Muscle layer of colon (tissue), 2 donors: Measurements from ENCODE around the gene RBAK.
"Not testable (repeated sequence)": the region's sequence is repeated elsewhere in the genome, so short reads cannot be mapped to it uniquely, and the experiment has no call there.

Source experiments
- H3K27ac ChIP-seq: one replicate; pipeline ENCODE4 v1.7.0; 2013; ENCODE audit warnings: low read depth, mild to moderate bottlenecking, low read length, moderate library complexity
- H3K27me3 ChIP-seq, 2 donors: one replicate each; pipeline ENCODE4 v1.7.0; 2013; ENCODE audit warnings: low read length in 2 of 2, mild to moderate bottlenecking in 2 of 2; ENCODE audit not compliant: insufficient read depth in 2 of 2, control insufficient read depth in 1 of 2
- H3K36me3 ChIP-seq: one replicate; pipeline ENCODE4 v1.7.0; 2013; ENCODE audit warnings: mild to moderate bottlenecking, low read length; ENCODE audit not compliant: insufficient read depth
- H3K4me1 ChIP-seq: one replicate; pipeline ENCODE4 v1.7.0; 2013; ENCODE audit warnings: mild to moderate bottlenecking, low read length; ENCODE audit not compliant: insufficient read depth
- H3K4me3 ChIP-seq, 2 donors: one replicate each; pipeline ENCODE4 v1.7.0; 2013; ENCODE audit warnings: low read length in 2 of 2, low read depth in 1 of 2, mild to moderate bottlenecking in 1 of 2, moderate library complexity in 1 of 2
- H3K9ac ChIP-seq: one replicate; pipeline ENCODE4 v1.7.0; 2013; ENCODE audit warnings: low read length
- H3K9me3 ChIP-seq: one replicate; pipeline ENCODE4 v1.7.0; 2013; ENCODE audit warnings: mild to moderate bottlenecking, low read length
- donor health status: abdominal sarcoma.
- donor health status: Adenocarcinoma of cecum.

The RBAK gene

DNA sequence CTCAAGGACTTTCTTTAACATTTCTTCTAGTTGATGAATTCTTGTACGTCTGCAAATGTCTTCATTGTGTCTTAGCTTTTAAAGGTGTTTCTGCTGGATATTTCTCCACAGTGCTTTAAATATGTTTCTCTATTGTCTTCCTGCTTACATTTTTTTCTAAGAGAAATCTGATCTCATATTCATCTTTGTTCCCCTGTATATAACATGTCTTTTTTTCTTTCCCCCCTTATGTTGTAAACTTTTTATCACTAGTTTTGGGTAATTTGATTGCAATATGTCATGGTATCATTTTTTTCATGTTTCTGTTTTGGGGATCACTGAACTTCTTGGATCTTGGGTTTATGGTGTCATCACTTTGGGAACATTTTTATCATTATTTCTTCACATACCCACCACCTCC, 7.5 kb downstream of the RBAK start:
- Histone ChIP-seq H3K9me3 (no peaks in the 10 kb centered on the region), H3K36me3 (peaks cover 20% of the 10 kb centered on the region), H3K4me3 (no peak overlapping the region), H3K9ac (no peak overlapping the region), H3K27me3 (no peaks in the 10 kb centered on the region), H3K4me1 (no peaks in the 10 kb centered on the region), H3K27ac (no peak overlapping the region)

GRCh38 chr7:5063698-5064097, 18.0 kb downstream of the RBAK start:
- H3K9me3 ChIP-seq: peaks cover 49% of the 10 kb centered on the region

DNA sequence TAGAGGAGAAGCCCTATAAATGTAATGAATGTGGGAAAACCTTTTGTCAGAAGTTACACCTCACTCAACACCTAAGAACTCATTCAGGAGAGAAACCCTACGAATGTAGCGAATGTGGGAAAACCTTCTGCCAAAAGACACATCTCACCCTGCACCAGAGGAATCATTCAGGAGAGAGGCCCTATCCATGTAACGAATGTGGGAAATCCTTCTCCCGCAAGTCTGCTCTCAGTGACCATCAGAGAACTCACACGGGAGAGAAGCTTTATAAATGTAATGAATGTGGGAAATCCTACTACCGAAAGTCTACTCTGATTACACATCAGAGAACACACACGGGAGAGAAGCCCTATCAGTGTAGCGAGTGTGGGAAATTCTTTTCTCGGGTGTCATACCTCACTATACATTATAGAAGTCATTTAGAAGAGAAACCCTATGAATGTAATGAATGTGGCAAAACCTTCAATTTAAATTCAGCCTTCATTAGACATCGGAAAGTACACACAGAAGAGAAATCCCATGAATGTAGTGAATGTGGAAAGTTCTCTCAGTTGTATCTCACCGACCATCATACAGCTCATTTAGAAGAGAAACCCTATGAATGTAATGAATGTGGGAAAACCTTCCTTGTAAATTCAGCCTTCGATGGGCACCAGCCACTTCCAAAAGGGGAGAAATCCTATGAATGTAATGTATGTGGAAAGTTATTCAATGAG, 18.9 kb downstream of the RBAK start:
- Histone ChIP-seq H3K9me3 (peaks cover 49% of the 10 kb centered on the region), H3K4me3 (peak overlapping the region in 1 of 2 donors; percentile 43), H3K27me3 (no peaks in the 10 kb centered on the region), H3K36me3 (peaks cover 51% of the 10 kb centered on the region), H3K9ac (no peak overlapping the region), H3K4me1 (no peaks in the 10 kb centered on the region), H3K27ac (no peak overlapping the region)

More at GRCh38 chr7:5063698-5064097, 18.0 kb downstream of the RBAK start:
- Histone ChIP-seq H3K9ac (no peak overlapping the region), H3K36me3 (peaks cover 59% of the 10 kb centered on the region), H3K4me3 (peak overlapping the region in 1 of 2 donors; percentile 43), H3K4me1 (no peaks in the 10 kb centered on the region), H3K27me3 (no peaks in the 10 kb centered on the region), H3K27ac (no peak overlapping the region)

DNA sequence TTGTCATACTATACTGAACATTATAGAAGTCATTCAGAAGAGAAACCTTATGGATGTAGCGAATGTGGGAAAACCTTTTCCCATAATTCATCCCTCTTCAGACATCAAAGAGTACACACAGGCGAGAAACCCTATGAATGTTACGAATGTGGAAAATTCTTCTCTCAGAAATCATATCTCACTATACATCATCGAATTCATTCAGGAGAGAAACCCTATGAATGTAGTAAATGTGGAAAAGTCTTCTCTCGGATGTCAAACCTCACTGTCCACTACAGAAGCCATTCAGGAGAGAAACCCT, 19.4 kb downstream of the RBAK start:
- no peaks in the 10 kb centered on the region for H3K4me1 ChIP-seq
- H3K4me3 ChIP-seq: peak overlapping the region in 1 of 2 donors; percentile 43
- no peak overlapping the region for H3K27ac ChIP-seq
- H3K9ac ChIP-seq: no peak overlapping the region
- H3K27me3 ChIP-seq: no peaks in the 10 kb centered on the region
- peaks cover 46% of the 10 kb centered on the region for H3K36me3 ChIP-seq
- peaks cover 49% of the 10 kb centered on the region for H3K9me3 ChIP-seq

DNA sequence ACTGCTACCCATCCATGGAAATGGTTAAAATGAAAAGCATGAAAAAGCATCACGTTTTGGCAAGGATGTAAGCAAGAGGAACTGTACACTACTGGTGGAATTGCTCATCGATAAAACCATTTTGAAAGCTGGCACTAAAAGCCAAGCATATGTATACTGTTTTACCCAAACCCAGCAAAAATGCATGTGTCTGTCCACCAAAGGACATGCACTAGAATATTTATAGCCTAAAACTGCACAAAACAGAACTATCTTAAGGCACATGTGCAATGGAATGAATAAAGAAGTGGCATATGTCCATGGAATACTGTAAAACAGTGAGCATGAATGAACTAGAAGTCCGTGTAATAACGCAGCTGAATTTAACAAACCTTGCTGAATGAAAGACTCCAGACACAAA, 22.9 kb downstream of the RBAK start:
- H3K9me3 ChIP-seq: peaks cover 30% of the 10 kb centered on the region

DNA sequence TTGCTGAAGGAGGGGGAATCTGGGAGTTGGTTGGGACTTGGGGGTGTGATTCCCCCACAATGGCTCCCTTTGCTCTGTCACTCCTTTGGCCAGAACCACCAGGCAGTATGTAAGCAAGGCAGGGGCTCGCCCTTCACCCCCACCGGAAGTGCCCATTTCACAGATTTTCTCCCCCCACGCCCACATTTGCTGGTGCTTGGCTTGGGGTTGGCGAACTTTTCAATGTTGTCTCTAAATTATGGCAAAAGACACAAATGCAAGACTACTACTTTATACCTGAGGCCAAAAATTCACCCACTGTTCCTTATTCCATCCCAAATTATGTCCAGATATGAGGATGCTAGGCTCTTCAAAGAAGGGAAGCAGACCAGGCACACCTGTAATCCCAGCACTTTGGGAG, 24.5 kb downstream of the RBAK start:
- peaks cover 0 to 19% of the 10 kb centered on the region in 2 donors for H3K27me3 ChIP-seq
- no peak overlapping the region for H3K27ac ChIP-seq
- H3K4me3 ChIP-seq: no peak overlapping the region
- H3K4me1 ChIP-seq: no peaks in the 10 kb centered on the region
- H3K9me3 ChIP-seq: peaks cover 13% of the 10 kb centered on the region
- H3K9ac ChIP-seq: no peak overlapping the region
- H3K36me3 ChIP-seq: no peaks in the 10 kb centered on the region

More for the DNA sequence above, 22.9 kb downstream of the RBAK start:
- peaks cover 0 to 19% of the 10 kb centered on the region in 2 donors for H3K27me3 ChIP-seq
- no peak overlapping the region for H3K27ac ChIP-seq
- H3K36me3 ChIP-seq: peaks cover 17% of the 10 kb centered on the region
- H3K4me1 ChIP-seq: no peaks in the 10 kb centered on the region
- no peak overlapping the region for H3K4me3 ChIP-seq
- H3K9ac ChIP-seq: no peak overlapping the region

DNA sequence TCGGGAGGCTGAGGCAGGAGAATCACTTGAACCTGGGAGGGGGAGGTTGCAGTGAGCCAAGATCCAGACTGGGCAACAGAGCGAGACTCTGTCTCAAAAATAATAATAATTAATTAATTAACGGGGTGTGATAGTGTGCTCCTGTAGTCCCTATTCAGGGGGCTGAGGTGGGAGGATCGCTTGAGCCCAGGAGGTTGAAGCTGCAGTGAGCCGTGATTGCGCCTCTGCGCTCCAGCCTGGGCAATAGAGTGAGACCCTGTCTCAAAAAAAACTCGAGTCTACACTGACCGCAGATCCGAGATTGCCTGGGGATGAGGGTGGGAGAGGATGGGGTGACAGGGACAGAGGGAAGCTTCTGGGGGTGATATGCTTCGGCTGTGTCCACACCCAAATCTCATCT, 29.5 kb downstream of the RBAK start:
- H3K4me3 ChIP-seq, H3K9ac ChIP-seq, H3K9me3 ChIP-seq, H3K27ac ChIP-seq, H3K4me1 ChIP-seq, H3K36me3 ChIP-seq: not testable (repeated sequence)
- H3K27me3 ChIP-seq: peaks cover 0 to 19% of the 10 kb centered on the region in 2 donors

DNA sequence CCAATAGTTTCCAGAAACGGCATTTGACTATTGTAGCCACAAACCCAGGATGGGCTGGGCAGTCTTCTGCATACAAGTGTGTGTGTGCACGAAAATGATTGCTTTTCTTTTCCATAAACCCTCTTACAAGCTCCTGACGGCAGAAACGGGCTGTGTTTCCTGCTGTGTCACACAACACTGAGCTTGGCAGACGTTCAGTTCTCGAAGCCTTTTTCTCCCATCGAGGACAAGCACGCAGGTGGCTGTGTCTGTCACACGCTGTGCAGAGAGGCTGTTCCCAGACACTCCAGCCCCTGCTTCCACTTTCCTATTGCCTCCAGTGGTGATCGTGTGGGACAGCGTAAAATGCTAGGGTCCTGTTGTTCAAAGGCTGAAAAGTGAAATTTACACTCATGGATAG, 32.1 kb downstream of the RBAK start:
- H3K9me3 ChIP-seq: no peaks in the 10 kb centered on the region
- no peak overlapping the region for H3K4me3 ChIP-seq
- no peaks in the 10 kb centered on the region for H3K4me1 ChIP-seq
- no peaks in the 10 kb centered on the region for H3K36me3 ChIP-seq
- H3K27me3 ChIP-seq: peaks cover 0 to 8% of the 10 kb centered on the region in 2 donors
- no peak overlapping the region for H3K9ac ChIP-seq
- no peak overlapping the region for H3K27ac ChIP-seq

DNA sequence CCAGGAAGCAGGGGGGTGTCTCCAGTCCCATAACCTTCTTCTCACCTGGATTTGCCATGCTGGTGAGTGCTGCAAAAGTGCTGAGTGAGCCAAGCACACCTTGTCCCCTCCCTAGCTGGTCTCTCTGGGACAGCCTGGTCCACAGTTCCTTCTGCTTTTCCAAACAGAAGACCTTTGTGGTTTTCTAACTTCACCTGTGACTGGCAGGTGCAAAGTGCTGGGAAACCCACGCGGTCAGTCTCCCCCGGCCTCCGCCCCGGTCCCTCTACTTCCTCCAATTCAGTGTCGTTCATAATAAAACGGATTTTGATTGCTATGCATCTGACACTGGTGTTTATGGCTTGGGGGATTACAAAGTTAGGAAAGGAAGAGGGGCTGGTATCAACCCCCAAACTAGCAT, 37.1 kb downstream of the RBAK start:
- H3K4me1 ChIP-seq: no peaks in the 10 kb centered on the region
- H3K9ac ChIP-seq: no peak overlapping the region
- H3K4me3 ChIP-seq: no peak overlapping the region
- no peak overlapping the region for H3K27ac ChIP-seq
- H3K36me3 ChIP-seq: no peaks in the 10 kb centered on the region
- H3K27me3 ChIP-seq: peaks cover 0 to 6% of the 10 kb centered on the region in 2 donors
- H3K9me3 ChIP-seq: no peaks in the 10 kb centered on the region

GRCh38 chr7:5083311-5083711, 37.7 kb downstream of the RBAK start:
- Histone ChIP-seq H3K9me3 (no peaks in the 10 kb centered on the region), H3K27ac (no peak overlapping the region), H3K27me3 (peaks cover 0 to 6% of the 10 kb centered on the region in 2 donors), H3K9ac (no peak overlapping the region), H3K4me1 (no peaks in the 10 kb centered on the region), H3K4me3 (no peak overlapping the region), H3K36me3 (no peaks in the 10 kb centered on the region)

DNA sequence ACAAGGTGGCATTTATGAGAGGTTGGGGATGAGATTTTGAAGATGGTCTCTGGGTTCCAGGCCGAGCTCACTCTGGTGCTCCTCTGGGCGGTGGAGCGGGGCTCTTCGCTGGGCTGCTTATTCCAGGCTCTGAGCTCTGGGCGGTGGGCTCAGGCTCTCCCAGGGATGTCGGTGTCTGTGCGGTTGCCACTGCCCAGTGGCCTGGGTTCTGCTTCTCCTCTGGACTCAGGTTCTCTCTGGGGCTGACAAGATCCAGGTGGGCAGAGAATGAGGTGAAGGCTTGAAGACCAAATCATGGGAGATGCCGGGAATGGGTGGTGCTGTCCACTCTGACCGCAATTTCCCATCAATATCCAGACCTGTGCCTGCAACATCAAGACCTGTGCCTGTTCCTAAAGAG, 40.6 kb downstream of the RBAK start:
- Histone ChIP-seq H3K27ac (no peak overlapping the region), H3K27me3 (peaks cover 0 to 6% of the 10 kb centered on the region in 2 donors)

GRCh38 chr7:5088228-5088833, 42.7 kb downstream of the RBAK start:
- not testable (repeated sequence) for H3K27me3 ChIP-seq, H3K27ac ChIP-seq, H3K36me3 ChIP-seq, H3K4me1 ChIP-seq, H3K9ac ChIP-seq, H3K4me3 ChIP-seq, H3K9me3 ChIP-seq

More for the DNA sequence above, 40.6 kb downstream of the RBAK start:
- Histone ChIP-seq H3K36me3 (no peaks in the 10 kb centered on the region), H3K4me3 (no peak overlapping the region), H3K9ac (no peak overlapping the region), H3K9me3 (no peaks in the 10 kb centered on the region), H3K4me1 (no peaks in the 10 kb centered on the region)
